Left ventricle myocardium superior (tissue), 1 donor: ENCODE measurements around the gene TMEM74B. TPM values are rescaled to one million over a fixed set of nuclear protein-coding genes. Genes with fewer than 3 reads are reported as not detected.
A peak's percentile ranks its signal among the peaks of the same experiment; 100 is the strongest.
"Not testable (repeated sequence)": the region's sequence is repeated elsewhere in the genome, so short reads cannot be mapped to it uniquely, and the experiment has no call there.

ENCODE experiments used
- ATAC-seq: fragments of 200-7000 bp; cut with Tn5 transposase; one replicate; pipeline ENCODE4 v1.9.1; 2020; ENCODE audit warnings: mild to moderate bottlenecking, moderate library complexity
- DNase-seq: peaks from one replicate; pipeline ENCODE4 v3.0.0-alpha.2; 2020
- intact Hi-C: fragments of 100-400 bp; cut with micrococcal nuclease; formaldehyde crosslinking; loops from one replicate; pipeline ENCODE4 v1.11.0; 2022
- long read RNA-seq: library from polyadenylated mRNA; unstranded; transcript quantifications from one replicate; pipeline ENCODE4 v2.0.0, GENCODE V29; 2021
- total RNA-seq: library from RNA; stranded (reverse); fragmentation: NEBNext Ultra II Directional; extraction: Animal tissue kit (Norgen Biotek cat#: 25700); gene quantifications from one replicate; pipeline ENCODE4 v1.2.1, GENCODE V29; 2021
- donor health status: DM: no; HTN: yes; CAD: no; lungs with severe emphysema.

The TMEM74B gene
- 4.1 TPM for total RNA-seq
- long read RNA-seq, partial matches to known transcripts = 0 of 6 reads
- long read RNA-seq, other reads (novel, unspliced or antisense) = 4 of 6 reads

DNA sequence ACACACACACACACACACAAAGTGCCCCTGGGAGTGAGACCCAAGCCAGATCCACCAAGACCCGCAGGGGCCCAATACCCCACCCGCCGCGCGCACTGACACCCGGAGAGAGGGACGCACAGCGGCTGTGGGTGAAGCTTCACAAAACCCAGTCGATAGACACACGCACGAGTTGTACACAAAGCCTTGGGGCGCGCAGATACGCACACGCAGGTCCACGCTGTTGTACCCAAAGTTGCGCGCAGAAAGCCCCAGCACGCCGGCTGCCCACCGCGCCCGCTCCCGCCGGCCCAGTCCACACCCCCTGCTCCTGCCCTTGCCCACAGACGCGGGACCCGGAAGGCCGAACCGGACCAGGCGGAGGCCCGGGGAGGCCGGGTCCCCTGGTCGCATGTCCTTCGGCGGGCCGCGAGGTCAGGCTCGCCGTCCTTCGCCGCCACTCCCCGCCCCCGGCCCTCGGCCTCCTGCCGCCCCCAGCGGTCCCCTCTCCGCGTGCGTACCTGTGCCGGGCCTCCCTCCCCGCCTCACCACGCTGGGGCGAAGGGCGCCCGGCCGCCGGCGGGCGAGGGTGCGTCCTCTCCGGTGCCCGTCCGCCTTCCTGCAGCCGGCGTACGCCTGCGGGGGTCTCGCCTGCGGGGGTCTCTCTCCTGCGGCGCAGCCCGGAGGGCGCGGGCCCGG is at the start of gene TMEM74B:
TMEM74B (minus strand) TSS at position 344 of the 678 bp plus-strand sequence. CDS start 1,180 bp downstream, outside the sequence.
- intact Hi-C loops = no loop called here
- ATAC-seq (peak; percentile 24), DNase-seq (peak; percentile 40)

DNA sequence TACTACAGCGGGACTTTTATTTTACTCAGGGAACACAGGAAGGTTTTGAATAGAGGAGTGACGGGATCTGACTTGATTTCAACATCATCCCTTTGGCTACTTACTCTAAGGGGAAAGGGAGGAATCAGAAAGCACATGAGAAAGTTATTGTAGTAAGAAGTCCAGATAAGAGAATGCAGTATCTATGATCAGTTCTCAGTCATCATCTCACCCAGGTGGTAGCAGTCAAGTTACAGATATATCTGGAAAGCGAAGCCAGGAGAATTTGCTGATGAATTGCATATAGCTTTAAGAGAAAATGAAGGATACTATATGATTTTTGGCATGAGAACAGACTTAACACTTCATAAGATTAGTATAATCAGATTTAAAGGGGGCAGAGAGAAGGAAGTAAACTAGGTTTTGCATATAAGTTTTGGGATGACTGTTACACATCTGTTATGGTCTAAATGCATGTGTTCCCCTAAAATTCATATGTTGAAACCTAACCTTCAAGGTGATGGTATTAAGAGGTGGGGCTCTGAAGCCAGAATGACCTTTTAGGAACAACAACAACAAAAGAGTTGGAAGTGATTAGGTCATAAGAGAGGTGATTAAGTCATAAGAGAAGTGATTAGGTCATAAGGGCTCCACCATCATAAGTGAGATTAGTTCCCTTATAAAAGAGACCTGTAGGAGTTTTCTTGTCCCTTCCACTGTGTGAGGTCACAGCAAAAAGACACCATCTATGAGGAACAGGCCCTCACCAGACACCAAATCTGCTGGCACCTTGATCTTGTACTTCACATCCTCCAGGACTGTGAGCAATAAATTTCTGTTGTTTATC is 47.7 kb upstream of the TMEM74B start:
- no peak for ATAC-seq
- intact Hi-C loops = no loop called here
- no peak for DNase-seq

DNA sequence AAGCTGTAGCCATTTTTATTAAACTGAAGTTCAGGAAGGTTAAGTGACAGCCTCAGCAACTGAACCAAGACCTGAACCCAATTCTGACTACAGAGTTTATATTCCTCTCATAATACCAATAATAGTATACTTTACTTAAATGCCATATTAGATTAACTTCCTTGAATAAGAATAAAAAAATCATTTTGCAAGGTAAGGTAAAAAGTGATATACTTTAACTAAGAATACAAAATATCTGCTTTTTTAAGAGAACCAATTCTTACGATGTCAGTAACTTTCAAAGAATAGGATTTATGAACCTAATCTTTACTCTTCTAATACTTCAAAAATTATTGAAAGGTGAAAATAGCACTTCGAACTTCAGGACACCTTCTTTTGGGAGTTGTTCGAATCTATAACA is 44.8 kb upstream of the TMEM74B start:
- ATAC-seq = no peak
- no peak for DNase-seq
- intact Hi-C loops = no loop called here

DNA sequence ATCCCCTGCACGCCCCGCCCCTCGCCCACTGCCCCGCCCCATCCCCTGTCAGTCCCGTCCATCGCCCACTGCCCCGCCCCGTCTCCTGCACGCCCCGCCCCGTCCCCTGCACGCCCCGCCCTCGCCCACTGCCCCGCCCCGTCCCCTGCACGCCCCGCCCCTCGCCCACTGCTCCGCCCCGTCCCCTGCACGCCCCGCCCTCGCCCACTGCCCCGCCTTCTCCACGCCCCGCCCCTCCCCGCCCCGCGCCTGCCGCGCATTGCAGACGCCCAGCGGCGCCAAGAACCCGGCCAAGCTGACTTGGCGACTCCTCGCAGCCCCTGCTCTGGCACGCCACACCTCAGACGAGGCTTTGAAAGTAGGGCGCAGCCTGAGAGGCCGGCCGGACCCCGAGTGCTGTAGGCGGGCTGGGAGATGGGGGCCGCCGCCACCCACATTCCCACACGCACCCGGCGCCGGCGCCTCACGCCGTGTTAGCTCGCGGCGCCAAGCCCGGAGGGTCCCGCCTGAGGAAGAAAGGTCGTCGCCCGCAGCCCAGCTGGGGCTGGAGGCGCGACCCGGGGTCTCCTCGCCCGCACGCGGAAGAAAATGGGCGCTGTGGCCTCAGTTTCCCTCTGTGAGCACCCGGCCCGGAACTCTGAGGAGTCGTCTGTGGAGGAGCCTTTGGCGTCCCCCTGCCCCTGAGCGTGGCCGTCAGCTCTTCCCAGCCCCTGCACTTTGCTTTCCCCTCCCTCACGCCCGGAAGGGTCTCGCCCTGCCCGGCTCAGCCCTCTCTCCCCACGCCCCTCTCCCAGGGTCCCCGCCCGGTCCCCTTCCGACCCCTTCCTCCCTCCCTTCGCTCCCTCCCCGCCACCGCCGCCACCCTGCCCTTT is 41.2 kb upstream of the TMEM74B start, which contains the start of gene RAD21L1:
RAD21L1 (plus strand) TSS at position 262 of the 872 bp plus-strand sequence. CDS start 2,410 bp downstream, outside the sequence.
- intact Hi-C loops = no loop called here
- ATAC-seq (peak; percentile 97), DNase-seq (peak; percentile 83)

DNA sequence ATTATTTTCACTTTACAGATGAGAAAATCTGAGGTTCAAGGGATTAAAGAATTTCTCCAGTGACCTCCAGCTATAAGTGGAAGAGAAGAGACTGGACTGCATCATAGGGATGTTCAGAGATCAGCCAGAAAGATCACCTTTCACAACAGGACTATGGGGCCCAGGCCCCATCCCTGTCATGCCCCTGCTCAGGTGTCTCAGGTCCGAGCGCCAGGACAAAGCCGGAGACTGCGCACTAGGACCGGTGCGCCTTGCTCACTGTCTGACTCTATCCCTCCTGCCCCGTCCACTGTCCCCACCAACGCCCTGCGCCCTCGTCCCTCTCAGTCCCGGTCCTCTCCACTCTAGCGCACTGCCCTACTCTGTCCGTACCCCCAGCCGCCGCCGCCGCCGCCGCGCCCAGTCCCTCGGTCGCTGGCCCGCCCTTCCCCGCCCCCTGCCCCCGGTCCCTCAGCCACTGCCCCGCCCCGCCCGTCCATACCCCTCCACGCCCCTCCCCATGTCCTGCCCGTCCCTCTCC is 40.5 kb upstream of the TMEM74B start:
- DNase-seq = no peak
- intact Hi-C loops = no loop called here
- ATAC-seq = no peak

DNA sequence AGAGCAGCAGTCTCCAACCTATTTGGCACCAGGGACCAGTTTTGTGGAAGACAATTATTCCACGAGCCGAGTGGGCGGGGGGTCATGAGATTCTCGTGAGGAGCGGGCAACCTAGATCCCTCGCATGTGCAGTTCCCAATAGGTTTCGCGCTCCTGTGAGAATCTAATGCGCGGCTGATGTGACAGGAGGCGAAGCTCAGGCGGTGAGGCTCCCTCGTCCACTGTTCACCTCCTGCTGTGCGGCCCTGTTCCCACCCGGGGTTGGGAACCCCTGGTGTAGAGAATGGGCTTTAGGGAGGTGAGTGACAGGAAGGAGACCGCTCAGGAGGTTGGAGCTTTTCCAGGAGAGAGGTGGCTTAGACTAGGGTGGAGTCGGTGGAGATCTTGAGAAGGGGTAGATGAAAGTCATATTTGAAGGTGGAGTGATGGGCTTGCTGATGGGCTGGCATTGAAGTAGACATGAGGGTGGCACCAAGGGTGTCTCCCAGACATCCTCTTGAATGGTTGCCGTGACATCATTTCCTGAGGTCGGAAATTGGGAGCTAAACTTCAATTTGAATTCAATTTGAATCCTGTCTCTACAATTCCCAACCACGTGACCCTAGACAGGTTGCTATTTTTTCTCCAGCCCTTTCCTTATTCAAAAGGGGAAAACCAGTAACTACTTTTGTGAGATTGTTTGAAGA is 39.6 kb upstream of the TMEM74B start:
- DNase-seq (no peak), ATAC-seq (no peak)
- intact Hi-C loops = no loop called here

DNA sequence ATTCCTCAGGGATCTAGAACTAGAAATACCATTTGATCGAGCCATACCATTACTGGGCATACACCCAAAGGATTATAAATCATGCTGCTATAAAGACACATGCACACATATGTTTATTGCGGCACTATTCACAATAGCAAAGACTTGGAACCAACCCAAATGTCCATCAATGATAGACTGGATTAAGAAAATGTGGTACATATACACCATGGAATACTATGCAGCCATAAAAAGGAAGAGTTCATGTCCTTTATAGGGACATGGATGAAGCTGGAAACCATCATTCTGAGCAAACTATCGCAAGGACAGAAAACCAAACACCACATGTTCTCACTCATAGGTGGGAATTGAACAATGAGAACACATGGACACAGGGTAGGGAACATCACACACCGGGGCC is 38.0 kb upstream of the TMEM74B start:
- DNase-seq, intact Hi-C loops, ATAC-seq: not testable (repeated sequence)

DNA sequence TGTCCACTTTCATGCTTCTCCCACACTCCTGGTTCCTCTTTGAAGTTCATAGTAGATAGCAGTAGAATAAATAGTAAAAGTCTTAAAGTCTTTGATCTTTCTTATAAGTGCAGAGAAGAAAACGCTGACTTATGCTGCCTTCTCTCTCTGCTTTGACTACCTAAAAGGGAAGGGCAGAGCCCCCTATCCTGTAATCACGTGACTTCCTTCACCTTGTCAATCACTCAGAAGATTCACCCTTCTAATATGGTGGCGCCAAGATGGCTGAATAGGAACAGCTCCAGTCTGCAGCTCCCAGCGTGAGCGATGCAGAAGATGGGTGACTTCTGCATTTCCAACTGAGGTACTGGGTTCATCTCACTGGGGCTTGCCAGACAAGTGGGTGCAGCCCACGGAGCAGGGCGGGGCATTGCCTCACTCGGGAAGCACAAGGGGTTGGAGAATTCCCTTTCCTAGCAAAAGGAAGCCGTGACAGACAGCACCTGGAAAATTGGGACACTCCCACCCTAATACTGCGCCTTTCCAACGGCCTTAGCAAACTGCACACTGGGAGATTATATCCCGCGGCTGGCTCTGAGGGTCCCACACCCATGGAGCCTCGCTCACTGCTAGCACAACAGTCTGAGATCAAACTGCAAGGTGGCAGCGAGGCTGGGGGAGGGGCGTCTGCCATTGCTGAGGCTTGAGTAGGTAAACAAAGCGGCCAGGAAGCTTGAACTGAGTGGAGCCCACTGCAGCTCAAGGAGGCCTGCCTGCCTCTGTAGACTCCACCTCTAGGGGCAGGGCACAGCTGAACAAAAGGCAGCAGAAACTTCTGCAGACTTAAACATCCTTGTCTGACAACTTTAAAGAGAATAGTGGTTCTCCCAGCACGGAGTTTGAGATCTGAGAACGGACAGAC is 32.0 kb upstream of the TMEM74B start:
- not testable (repeated sequence) for DNase-seq, ATAC-seq
- intact Hi-C loops = loop anchor here (10.0 kb wide), 1 partner anchor 402 kb away; no protein-coding TSS in a partner anchor

DNA sequence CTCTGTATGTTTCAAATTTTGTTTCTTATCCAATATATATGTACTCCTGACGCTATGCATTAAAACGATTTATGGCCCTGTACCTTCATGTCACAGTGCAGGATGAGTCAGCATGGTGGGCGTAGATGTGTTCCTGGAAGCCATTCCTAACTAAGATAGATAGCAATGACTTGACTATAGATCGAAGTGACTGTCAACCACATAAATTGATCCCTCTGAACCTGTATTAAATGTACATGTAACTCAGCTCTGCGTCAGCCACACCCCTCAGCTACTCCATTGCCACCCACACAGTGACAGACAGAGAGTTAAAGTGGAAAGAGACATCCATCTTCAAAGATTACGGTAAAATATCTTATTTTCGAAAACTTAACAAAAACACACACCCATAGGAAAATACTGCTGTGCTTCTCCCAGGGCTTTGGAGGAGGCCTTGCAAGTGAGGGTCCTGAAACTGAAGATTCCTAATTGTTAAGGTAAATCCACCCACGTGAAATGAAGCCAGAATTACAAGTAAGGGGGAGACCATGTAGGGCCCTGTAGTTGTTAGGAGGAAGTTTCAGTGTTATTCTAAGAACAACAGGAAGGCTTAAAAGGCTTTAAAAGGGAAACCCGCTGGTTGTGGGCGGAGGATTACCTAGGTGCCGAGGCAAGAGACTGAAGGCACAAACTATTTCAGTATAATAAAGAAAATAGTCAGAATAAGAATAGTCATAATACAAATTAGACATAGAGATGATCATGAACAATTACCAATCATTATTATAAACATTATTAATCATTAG is 30.8 kb upstream of the TMEM74B start:
- DNase-seq (no peak), ATAC-seq (no peak)
- intact Hi-C loops = loop anchor here (10.0 kb wide), 1 partner anchor 401 kb away; no protein-coding TSS in a partner anchor

DNA sequence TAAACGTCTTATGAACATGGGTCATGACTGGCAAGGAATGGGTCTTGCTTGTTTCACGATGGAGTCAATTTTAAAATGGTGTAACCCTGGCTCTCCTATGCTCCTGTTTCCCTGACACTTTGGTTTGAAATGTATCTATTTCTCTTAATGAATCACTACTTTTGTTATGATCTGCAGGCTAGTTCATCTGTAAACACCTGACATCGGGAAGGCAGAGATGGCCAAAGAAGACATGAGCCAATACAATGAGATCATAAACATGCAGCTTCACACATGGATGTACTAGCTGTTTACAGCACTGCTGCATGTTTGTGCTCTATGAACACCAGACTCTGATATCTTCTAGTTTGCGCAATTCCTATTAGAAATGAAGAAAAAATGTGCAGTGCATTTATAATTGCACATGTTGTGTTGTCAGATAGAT is 30.1 kb upstream of the TMEM74B start:
- no peak for DNase-seq
- no peak for ATAC-seq
- intact Hi-C loops = loop anchor here (10.0 kb wide), 1 partner anchor 400 kb away; no protein-coding TSS in a partner anchor

DNA sequence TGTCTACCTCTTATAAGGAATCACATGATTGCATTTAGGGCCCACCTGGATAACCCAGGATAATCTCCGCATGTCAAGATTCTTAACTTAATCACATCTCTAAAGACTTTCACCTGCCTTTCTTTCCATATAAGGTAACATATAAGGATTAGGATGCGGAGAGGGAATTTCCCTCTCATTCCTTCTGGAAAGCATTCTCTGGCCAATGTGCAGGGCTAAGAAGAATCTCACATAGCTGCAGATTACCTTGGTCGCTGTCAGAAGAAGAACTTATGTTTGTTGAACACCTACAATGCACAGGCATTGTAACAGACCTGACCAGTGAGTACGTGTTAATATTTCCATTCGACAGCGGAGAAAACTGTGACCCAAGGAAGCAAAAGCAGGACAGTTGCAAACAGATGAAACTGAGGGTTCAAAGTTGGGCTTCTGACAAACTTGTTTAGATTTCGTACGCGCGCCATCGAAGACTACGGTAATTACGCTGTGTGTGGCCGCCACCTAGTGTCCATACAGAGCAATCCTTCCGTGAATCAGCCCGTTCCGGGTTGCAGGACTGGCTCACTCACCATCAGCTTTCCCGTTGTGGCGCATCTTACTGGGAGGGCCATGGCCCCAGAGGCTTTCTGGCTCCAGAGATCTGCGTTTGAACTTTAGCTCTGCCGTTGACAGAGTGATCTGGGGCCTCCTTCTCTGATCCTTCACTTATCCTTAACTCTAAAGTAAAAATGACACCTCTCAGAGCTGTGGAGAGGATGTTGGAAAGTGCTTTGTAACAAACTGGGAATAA is 28.0 kb upstream of the TMEM74B start:
- intact Hi-C loops = loop anchor here (10.0 kb wide), 1 partner anchor 398 kb away; no protein-coding TSS in a partner anchor
- ATAC-seq (peak; percentile 89), DNase-seq (peak; percentile 65)

DNA sequence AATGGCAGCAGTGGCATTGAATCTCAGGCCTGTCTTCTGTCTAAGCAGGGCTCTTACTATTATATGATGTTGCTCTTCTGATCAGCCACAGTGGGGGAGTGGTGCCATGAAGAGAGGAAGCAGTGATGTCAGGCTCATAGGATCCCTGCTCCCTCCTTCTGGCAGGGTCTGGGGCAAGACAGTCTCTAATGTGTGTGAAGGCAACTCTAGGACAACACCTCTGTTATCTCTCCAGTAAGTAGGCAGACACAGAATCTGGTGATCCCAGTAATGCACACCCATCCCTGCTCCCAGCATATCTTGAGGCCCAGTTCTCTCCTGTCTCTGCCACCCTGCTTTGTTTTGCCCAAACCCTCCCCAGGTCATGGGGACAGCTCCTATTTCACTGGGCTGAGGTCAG is 27.2 kb upstream of the TMEM74B start:
- no peak for ATAC-seq
- no peak for DNase-seq

DNA sequence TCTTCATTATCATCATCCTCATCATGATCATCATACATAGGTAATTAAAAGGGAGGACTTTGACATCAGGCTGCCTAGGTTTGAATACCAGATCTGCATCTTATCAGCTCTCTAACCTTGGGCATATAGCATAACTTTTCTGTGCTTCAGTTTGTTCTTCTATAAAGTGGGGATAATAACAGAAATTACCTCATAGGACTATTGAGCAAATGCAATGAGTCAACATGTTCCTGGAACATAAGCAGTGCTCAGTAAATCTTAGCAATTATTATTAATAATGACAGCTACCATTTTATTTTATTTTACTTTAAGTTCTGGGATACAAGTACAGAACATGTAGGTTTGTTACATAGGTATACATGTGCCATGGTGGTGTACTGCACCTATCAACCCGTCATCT is 25.7 kb upstream of the TMEM74B start:
- DNase-seq (no peak), ATAC-seq (no peak)
- intact Hi-C loops = loop anchor here (10.0 kb wide), 1 partner anchor 396 kb away; no protein-coding TSS in a partner anchor

More for the DNA sequence above, 27.2 kb upstream of the TMEM74B start:
- intact Hi-C loops = loop anchor here (10.0 kb wide), 1 partner anchor 397 kb away; no protein-coding TSS in a partner anchor

DNA sequence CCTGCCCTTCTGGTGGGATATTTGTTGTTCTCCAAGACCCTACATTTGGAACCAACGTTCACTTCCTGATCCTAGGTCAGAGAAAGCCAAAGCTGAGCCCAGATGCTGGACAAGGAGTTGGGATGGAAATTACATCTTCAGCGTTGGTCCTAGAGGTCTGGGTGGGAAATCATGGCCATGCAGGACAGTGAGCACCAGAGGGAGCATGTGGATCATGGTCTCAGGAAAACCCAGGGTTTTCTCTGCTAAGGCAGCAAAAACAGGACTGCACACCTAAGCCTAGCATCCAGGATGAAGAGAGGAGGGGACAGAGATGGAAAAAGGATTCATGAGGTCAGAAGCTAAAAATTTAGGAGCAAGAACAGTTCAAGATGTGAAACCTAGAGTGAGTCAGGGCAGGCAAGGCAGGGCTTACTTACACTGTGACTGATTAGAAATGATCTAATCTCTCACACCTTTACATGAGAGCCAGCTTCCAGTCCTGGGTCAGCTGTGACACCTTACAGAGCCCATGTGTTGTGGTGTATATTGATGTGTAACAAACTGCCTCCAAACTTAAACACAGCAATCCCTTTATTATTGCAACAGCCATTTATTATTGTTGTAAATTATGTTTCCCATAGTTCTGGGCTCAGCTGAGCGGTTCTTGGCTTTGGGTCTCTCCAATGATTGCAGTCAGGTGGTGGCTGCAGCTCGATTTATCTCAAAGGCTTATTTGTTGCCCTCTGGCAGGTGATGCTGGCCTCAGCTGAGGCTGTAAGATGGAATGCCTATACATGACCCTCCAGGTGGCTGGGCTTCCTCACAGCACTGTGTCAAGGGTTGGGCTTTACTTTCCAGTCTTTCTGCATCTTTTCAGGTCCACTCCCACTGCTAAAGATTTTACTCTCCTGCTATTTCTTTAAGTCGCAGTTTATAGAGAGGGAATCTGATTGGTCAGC is 24.9 kb upstream of the TMEM74B start:
- intact Hi-C loops = loop anchor here (10.0 kb wide), 1 partner anchor 395 kb away; no protein-coding TSS in a partner anchor
- DNase-seq (no peak), ATAC-seq (no peak)
